Hematopoietic multipotent progenitor cell treated with erythropoietin and hydrocortisone succinate and interleukin-3 and kit ligand, for 15 days (in vitro differentiated cells): Measurements from ENCODE around the gene DOCK9.
"Not testable (repeated sequence)": the region's sequence is repeated elsewhere in the genome, so short reads cannot be mapped to it uniquely, and the experiment has no call there.

ENCODE experiments used
- DNase-seq: peaks from one replicate; pipeline ENCODE4 v3.0.0-alpha.2; 2015; ENCODE audit warnings: low spot score

Gene DOCK9

DNA sequence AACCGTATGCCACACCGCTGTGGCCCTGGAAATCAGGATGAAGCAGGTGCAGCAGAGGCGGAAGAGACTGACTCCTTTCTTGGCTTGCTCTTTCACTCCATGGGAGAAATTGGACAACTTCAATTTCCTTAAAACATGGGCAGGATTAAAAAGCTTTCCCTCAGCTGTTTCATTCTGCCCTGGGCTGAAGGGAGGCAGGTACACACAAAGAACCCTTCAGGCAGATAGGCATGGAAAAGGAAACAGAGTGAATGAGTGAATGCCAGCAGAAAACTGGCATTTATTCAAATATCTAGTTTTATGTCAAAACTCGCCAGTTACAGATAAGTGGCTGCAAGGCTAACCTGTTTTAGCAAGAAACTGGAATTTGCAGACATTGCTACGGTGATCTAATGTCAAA is 154.4 kb downstream of the DOCK9 start:
- no peak for DNase-seq

DNA sequence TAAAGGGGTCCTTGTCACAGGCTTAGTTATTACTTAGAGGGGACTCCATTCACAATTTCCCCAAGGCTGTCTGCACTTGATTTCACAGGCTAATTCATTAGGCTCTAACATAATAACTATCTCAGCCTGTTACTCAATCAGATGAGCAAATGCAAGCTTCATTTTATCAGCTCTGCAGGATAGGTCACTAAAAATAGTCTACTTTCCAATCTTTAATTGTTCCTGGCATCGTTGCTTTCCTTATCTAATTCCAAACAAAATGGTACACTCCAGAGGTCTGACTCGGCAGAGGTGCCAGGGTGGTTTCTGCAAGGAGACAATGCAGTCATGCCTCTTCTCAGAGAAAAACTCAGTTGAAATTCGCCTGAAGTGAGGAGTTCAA is 155.6 kb downstream of the DOCK9 start:
- no peak for DNase-seq

DNA sequence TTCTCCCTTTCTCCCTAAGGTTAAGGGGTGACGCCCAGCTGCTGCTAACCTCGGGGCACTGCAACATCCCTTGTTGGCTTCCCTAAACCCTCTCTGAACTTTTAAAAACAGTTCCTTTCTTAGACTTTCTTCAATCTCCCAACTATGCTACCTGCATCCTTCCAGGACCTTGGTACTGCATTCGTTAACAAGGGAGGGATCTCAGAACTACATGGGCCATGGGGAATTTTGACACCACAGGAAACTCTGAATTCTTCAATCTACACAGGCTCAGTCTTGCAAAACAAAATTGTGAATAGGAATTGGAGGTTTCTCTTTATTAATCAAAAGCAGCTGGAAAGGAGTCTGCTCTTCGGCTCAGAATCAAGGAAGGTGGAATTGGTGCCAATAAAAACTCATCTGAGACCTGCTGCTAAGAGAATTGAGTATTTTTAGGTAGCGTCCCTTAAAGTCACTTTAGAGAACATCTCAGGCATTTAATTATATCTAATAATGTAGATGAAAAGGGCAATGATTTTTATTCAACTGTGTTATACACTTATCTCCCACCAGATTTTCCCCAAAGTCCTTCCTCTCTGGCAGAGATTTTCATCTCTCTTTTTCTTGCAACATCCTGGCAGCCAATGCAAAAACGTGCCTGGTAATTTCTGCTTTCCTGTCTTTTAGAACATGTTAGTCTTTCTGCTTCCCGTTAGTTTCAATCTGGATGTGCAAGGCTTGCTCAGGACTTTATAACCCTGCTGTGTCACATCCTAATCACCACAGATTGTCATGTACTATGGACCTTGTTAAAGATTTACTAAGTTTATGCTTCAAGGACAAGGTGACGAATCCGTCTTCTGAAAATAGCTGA is 156.3 kb downstream of the DOCK9 start:
- DNase-seq = no peak

DNA sequence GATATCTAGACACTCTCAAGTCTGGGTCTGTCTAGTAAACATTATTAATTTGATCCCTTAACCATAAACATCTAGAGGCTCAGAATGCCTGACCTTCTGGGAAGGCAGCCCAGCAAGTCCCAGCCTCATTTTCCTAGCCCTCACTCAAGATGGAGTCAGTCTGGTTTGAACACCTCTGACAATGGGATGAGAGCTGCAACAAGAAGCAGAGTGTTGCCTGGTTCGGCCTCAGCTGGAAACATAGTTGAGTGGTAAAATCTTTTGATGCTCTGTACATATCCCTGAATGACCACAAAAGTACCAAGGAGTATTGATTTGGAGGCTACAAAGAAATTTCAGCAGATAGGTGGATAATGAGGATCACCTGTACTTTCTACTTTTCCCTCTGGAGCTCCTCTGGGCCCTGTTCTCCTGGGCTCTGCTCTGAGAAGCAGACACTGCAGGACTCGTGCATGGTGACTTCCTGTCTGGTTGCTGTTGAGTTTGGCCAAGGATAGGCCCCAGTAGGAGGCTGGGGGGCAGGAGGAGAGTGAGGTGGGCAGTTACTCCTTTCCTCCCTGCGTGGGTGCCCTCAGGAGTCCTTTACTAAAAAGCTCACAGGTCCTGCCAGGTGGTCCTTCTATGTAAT is 157.0 kb downstream of the DOCK9 start:
- DNase-seq = no peak

DNA sequence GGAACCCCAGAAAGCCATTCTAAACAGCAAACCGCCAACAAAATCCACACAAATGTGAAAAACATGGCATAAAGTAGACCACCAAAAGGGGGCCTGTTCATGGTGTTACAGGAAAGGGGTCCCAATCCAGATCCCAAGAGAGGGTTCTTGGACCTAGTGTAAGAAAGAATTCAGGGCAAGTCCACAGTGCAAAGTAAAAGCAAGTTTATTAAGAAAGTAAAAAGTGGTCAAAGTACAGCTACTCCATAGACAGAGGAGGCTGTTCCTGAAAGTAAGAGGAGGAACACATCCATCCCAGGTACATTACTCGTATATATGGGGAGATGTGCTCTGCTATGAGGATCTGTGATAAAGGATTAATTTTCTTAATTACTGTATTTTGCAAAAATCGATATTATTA is 157.6 kb downstream of the DOCK9 start:
- DNase-seq = no peak

DNA sequence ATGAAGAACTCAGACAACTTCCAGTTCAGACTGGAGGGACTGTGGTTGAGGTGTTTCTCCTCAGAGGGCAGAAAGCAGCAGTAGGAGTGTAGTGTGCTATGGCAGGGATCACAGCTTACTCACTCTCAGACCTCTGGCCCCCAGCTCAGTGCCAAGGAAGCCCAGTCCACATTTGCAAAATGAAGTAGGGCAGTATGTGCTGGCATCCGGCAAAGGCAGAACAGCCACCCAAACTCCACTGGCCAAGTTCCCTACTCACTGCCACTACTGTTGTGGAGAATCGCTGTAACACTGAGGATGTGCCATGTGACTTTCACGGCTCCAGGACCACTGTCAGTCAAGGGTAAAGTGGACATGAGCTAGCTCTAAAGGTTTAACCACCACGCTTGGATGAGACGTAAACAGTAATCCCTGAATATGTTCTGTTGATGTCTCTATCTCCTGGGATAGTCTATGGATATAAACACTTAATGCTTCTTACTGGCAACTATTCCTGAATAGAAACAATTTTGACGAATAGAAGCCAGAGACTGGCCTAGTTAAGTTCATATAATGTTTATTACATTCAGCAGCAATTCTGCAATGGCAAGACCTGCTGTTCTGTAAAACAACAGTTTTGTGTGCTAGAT is 158.4 kb downstream of the DOCK9 start:
- no peak for DNase-seq

DNA sequence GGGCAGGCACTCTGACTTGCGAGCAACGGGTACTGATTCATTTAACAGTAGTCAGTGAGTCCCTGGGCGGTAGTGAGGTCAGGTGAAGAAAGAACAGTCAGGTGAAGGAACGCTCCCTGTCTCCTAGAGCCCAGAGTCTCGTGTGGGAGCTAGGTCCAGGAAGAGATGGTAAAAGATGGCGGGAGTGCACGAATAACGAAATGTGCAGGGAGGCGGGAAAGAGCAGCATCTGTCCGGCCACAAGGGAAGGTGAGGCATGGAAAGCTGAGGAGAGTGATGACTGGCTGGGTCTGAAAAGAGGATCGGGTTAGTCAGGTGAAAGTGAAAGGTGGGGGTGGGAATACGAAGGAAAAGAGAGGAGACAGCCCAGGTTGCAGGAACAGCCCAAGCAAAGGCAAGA is 161.5 kb downstream of the DOCK9 start:
- no peak for DNase-seq

DNA sequence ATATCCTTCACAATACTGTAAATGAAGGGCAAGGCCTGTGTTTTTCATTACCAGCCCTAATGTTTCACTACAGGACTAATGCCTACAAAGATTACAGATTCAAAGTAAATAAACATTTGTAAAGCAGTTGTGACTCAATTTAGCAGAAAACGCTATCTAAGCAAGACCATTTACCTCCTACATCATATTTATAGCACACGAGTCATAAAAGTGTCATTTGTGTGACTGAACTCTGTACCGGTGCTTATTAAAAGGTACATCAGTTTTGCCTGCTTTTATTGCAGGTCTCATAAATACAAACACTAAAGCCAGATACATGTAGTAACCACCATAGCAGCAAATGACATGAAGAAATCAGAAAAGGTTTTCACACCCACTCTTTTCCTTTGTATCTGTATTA is 163.9 kb downstream of the DOCK9 start:
- no peak for DNase-seq

DNA sequence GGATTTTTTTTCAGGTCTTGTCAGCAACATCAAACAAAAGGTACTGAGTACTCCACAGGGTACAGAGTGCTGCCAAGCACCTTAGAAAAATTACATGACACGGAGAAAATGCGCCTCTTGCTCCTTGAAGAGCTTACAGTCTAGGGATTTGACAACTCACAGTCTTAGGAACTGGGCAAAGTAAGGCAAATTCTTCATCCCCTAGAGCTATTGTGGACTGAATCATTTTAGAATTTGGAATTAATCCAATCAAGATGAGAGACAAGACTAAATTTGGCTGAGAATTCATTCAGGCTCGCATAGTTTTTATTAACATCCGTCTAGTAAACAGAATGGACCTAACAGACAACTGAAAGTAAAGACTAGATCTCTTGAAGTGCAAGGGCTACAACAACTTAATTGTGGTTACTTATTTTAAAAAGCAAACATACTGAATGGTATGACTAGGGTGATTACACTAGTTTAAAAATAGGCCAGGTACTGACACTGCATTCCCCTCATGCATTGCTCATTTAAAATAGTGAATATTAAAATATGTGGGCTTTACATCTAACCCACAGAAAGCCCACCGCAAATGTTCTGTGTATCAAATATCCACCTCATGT is 165.6 kb downstream of the DOCK9 start:
- DNase-seq = not testable (repeated sequence)

DNA sequence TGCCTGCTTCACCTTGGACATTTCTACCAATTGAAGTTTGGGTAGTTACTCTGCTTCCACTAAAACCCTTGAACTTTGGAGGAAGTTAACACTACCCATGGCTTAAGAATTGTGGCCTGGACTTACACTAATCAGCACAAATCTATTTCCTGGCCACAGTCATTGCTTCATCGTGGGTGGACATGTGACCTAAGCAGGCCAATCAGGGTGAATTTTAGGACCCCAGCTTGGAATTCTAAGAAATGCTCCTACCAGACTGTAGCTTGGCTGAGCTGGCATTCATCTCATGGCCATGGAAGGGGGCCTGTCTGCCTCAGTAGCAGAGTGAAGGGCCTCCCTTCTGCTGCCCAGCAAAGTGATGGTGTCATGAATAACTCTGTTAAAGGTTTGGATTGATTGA is 167.1 kb downstream of the DOCK9 start:
- DNase-seq = no peak

DNA sequence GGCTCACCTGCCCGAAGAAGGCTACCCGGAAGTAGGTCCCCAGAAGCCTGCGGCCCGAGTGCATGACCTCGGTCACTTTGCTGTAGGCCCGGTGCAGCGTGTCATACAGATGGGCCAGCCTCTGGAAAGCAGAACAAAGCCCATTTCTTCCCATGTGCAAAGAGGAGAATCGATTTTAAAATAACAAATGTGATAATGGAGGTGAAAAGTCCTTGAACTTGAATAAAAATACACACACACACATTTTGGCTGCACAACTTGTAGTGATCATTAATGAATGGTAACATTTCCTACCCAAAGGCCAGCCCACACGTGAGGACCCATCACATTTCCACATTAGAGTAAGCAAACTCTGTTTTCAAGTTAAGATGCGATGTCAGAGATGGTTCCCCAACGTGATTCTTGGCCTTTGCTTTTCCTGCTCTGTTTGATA is 168.5 kb downstream of the DOCK9 start:
- DNase-seq = no peak

DNA sequence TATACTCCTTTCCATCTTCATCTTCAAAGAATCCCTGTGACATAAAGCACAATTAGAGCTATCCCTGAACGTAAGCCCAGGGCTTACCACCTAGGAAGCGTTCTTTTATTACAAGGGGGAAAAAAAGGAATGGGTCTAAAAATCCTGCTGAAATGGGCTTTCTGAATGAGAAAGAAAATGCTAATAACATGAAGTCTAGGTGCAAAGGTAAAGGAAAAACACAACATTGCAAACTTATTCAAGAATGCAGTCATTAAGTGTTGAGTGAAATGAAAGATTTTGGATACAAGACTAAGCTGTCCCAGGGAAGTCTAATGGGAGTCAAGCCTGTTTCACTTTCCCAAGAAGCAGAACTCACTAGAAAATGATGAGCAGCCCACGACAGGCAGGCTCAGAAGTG is 170.1 kb downstream of the DOCK9 start:
- no peak for DNase-seq

DNA sequence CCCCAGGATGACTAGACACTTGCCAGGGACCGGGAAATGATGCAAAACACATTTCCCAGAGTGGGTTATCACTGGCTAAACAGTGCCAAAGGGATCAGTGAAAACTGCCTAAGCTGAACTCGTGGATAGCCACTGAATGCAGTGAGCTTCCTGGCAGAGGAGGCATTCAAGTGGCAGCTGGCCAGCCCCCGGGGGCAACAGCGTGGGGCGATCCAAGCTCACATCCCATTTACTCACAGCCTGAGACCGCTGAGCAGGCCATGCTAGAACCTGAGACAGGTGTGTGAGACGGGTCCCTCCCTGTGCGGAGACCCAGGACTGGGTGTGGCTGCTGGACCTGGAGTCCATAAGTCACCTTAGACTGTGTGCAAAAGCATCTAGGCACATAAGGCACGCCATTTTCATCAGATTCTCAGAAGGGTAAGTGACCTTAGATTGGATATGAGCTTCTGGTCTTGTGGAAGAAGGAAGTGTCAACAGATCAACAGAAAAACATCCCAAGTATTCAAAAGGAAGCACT is 173.5 kb downstream of the DOCK9 start:
- no peak for DNase-seq

DNA sequence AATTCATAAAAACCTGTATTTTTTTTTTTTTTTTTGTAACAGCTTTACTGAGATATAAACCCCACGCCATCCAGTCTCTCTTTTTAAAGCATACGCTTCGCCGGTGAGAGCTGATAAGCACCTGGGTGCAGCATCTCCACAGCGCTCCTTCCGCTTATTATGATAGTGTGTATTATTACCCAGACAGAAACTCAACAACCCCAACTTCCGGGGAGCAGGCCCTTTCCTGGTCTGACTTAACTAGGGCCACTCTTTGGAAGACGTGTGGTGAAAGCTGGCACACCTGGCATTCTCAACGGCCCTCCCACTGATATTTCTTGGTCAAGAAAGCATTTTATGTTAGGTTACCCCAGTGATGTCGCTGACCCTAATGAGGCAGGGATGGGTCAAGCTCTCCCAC is 173.9 kb downstream of the DOCK9 start:
- DNase-seq = no peak

DNA sequence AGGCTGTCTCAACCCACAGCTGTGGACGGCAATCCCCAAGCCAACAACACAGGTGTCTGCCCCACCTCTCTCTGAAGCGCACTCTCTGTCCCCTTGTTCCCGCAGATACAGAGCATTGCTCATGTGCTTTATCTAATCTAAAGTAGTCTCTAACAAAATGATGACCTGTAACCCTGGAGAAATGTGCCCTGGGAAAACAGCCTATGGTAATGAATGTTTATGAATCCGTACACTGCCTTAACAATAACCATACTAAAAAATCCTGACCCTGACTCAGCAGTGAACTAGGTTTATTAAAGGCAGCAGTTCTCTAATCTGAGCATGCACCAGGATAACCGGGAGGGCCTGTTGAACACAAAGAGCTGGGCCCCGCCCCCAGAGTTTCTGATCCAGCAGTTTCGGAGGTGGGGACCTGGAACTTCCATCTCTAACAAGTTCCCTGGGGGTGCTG is 174.7 kb downstream of the DOCK9 start:
- no peak for DNase-seq

DNA sequence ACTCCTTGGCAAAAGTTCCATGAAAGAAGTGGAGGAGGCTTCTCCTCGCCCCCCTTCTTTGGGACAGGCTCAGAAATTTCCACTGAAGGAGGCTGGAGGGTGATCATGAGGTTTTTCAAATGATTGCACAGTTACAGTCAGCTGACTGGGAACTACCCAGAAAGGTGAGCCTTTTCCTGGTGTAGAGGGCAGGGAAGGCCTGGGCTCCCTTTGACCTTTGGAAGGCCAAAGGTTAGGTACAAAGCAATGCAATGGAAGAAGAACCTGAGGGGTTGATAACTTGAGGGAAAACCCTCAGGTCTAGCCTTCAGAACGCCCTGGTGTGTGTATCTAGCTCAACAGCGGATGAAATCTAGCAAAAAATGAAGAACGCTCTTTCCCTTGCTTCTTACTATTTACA is 175.3 kb downstream of the DOCK9 start:
- no peak for DNase-seq

DNA sequence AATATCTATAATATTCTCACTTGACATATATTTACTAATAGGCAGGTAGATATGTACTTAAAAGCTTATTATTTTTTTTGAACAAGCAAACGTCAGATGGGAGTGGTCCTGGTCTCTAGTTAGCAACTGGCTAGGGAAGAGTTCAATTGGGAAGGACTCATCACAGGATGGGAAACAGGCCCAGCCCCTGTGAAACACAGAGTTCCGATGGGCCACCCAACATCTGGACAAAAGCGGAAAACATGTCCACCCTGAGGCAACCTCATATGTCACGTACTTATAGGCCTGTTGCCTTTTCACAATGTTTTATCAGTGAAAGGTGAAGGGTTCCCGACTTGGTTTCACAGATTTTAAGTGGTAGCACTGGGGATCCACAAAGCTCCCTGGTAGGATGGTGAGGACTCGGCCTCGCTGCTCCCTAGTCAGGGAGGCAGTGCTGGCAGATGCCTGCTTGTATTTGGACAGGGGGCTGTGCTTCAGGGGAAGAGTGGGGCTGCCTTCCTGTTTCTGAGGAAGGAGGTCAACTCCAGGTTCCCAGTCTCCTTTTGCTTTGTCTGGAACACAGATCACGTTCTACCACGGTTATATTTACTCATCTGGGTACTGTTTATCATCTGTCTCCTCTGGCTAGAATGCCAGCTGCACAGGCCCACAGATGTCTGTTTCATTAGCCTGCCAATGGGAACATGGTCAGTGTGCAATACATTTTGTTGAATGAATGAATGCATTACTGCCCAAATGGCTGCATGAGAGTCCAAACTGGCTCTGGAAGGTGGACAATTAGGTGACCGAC is 176.0 kb downstream of the DOCK9 start:
- no peak for DNase-seq

DNA sequence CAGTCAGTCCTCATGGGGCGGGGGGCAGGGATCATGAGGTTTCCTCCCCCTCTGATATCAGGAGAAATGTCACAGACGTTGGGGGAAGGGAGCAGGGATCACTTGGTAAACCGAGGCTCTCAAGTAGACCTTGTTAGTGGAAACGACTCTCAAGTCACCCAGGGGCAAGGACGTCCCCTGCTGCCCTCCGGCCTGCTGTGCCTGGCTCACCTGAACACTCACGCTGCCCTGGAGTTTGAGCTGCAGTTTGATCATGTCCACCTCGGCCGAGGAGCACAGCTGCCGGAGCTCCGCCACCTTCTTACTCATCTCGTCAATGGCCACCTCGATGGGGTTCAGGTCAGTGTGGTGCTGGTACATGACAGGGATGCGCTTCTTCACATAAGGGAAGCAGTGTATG is 177.8 kb downstream of the DOCK9 start:
- DNase-seq = no peak

DNA sequence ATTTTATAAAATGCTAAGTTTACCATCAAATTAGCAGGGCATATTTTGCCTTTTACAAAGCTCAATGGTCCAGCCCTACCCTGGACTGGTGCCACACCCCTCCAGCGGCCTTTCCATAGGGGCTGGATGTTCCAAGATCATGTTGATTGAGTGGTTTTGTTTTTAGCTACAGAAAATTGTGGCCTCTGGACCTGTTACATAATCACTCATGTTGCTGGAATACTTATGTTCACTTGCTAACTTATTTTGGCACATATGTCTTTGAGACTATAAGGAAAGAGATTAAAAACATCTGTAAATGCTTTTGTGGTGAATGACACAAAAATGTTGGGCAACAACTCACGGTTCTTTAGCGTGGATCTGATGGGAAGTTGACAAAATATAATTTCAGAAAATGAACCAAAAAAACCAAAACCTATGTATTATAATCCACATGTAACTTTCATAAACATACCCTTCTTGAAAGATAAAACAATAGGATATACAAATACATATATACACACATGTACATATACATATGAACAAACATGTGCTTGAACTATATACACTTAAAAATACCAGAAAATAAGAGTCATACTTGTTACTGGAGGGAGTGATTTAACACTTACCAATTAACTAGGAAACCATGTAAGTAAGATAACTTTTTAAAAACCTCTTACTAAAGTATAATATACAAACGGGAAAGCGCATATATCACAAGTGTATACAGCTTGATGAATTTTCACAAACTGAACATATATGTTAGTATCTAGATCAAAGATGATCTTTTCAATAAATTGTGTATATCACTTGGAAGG is 178.8 kb downstream of the DOCK9 start:
- DNase-seq = no peak

DNA sequence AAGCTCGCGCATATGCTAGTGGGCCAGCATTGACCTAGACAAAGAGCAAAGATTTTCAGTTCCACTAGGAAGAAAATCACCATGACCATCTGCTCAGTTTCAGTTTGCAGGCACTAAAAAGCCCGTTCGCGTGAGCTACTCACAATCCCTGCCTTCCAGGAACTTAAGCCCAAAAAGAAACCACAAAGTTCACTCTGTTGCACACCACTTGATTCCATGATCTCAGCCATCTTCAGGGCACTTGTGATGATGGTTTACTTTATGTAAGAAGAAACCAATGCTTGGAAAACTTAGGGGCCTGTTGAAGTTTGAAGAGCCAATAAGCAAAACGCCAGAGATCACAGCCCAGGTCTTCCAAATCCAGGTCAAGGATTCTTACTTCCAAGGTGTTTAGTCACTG is 180.4 kb downstream of the DOCK9 start:
- no peak for DNase-seq

DNA sequence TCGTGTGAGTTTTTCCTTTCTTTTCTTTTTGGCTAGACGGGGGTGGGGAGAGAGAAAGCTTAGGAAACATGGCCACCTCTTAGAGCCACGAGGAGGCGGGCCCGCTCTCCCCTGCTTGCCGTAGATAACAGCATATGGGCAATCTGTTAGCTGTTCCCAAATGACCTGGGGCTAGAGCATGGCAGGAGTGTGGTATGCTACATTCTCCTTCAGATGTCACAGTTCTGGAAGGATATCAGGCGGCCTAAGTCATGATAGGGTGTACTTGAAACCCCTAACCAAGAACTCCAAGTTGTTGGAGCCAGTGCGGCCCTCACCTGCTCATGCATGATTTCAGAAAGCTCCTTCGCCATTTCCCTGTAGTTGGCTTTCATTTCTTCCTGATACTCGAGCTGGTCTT is 181.1 kb downstream of the DOCK9 start:
- peak; percentile 55 for DNase-seq
